ENCODE data around the gene SPHK2. TPM values are rescaled to one million over a fixed set of nuclear protein-coding genes. Genes with fewer than 3 reads are reported as not detected.

The SPHK2 gene
- polyA plus RNA-seq, 3 donors: 8.5 to 9.4 (median 9.1) TPM

DNA sequence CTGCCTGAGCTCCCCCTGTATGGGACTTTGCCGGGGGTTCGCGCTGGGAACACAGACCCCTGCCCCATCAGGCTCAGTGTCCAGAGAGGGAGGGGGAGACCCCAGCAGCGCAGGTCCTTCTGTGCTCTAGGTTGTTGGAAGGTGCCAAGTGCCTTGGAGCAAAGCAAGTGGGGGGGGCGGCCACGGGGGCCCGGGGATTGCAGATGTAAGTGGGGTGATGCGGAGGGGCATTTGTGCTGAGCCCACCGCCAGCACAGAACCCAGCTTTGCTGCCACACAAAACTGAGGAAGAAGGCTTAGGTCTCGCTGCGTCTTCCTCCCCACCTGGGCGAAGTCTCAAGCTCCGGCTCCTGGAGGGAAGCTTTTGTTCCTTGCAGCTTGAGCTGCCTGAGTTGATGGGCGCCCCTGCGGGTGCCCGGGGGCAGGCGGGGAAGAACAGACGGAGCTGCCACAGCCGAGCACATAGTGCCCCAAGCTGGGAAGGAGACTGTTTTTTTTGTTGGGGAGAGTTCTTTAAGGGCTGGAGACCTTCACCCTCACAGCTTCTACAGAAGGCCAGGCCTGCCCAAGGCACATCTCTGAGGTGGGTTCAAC lies 55.0 kb downstream of the SPHK2 start:
- Histone ChIP-seq H3K27me3 (ENCODE audit: control insufficient read depth in 2 of 2, insufficient read depth in 2 of 2, low read length in 2 of 2) (no peaks in the 10 kb centered on the region), H3K4me1 (ENCODE audit: control insufficient read depth in 1 of 2, insufficient read depth in 2 of 2, low read length in 2 of 2) (peaks cover 0 to 7% of the 10 kb centered on the region in 2 donors), H4K20me1 (ENCODE audit: insufficient read depth, low read length) (no peaks in the 10 kb centered on the region), H3K9ac (ENCODE audit: insufficient read depth, low read length, poor library complexity, severe bottlenecking) (no peak overlapping the region), H2AFZ (ENCODE audit: insufficient read depth, low read depth, low read length, poor library complexity, severe bottlenecking) (no peak overlapping the region), H3K4me3 (replicated peaks in 1 of 3; ENCODE audit: low read depth in 2 of 3, low read length in 3 of 3) (no peak overlapping the region), H3K79me2 (ENCODE audit: insufficient read depth, low read length) (no peaks in the 10 kb centered on the region), H3K9me3 (replicated peaks in 1 of 2; ENCODE audit: control insufficient read depth in 1 of 2, insufficient read depth in 1 of 2, low read length in 2 of 2) (no peaks in the 10 kb centered on the region), H3K27ac (ENCODE audit: low read depth in 1 of 2, low read length in 2 of 2) (no peak overlapping the region), H3K36me3 (replicated peaks in 1 of 2; ENCODE audit: control insufficient read depth in 1 of 2, insufficient read depth in 2 of 2, low read length in 2 of 2) (no peaks in the 10 kb centered on the region), H3K4me2 (replicated peaks; ENCODE audit: extremely low read depth, low read length, poor library complexity, severe bottlenecking) (no peak overlapping the region)
- peaks cover 8% of the 10 kb centered on the region for H3K4me1 Mint-ChIP-seq
- intact Hi-C loops (cut with micrococcal nuclease): no loop called here
- no peak overlapping the region for H3K27ac Mint-ChIP-seq
- peaks cover 0 to 7% (median 4%) of the 10 kb centered on the region in 7 donors for H3K9me3 Mint-ChIP-seq
- DNase-seq: no peak
- TF ChIP-seq CTCF (IDR thresholded peaks at IDR 0.05): no peak
- no peaks in the 10 kb centered on the region for H3K36me3 Mint-ChIP-seq
- 87% methylated on average over 11 of the region's 19 CpGs for WGBS (ENCODE audit: insufficient coverage)
- H3K4me3 Mint-ChIP-seq: no peak overlapping the region
- H3K27me3 Mint-ChIP-seq (ENCODE audit: low read depth in 3 of 3): peaks cover 2 to 4% (median 3%) of the 10 kb centered on the region in 3 donors

DNA sequence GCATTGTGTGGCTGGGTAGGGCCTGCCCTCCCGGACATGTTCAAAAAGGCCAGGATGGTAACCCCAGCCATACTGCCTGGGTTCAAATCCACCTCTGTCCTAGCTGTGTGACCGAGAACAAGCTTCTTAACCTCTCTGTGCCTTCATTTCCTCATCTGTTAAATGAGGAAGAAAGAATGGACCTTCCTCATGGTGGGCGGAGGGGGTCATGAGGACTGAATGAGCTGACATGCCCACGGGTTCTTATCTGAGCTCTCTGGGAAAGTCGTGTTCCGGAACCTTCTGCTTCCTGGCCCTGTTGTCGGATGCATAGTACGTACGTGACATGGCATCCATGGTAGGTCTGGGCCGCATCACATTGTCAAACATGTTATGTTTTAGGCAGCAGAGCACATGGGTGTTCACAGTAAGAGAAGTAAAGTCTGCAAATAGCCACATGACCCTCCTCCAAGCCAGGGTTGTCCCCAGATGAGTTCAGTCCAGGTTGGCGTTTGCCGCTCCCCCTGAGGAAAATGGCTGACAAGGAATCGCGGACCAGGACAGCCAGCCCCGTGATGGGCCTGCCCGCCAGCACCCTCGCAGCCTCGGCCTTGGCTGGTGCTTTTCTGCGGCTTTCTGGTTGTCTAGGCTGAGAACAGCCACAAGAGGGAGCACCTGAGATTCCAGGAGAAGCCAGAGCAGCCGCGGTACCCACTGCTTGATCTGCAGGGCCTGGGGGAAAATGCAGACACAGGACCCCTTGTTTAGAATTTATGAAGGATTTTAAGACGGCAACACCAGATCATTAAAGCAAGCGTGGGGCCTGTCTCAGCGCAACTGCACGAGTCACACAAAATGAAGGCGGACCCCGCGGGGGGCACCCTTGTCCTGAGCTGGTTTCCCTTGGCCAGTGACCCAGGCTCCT lies 55.9 kb downstream of the SPHK2 start:
- Histone ChIP-seq H3K9ac (ENCODE audit: insufficient read depth, low read length, poor library complexity, severe bottlenecking) (no peak overlapping the region), H3K27me3 (ENCODE audit: control insufficient read depth in 2 of 2, insufficient read depth in 2 of 2, low read length in 2 of 2) (no peaks in the 10 kb centered on the region), H3K9me3 (replicated peaks in 1 of 2; ENCODE audit: control insufficient read depth in 1 of 2, insufficient read depth in 1 of 2, low read length in 2 of 2) (no peaks in the 10 kb centered on the region), H3K4me3 (replicated peaks in 1 of 3; ENCODE audit: low read depth in 2 of 3, low read length in 3 of 3) (no peak overlapping the region), H3K4me2 (replicated peaks; ENCODE audit: extremely low read depth, low read length, poor library complexity, severe bottlenecking) (no peak overlapping the region), H3K27ac (ENCODE audit: low read depth in 1 of 2, low read length in 2 of 2) (no peak overlapping the region), H3K4me1 (ENCODE audit: control insufficient read depth in 1 of 2, insufficient read depth in 2 of 2, low read length in 2 of 2) (peaks cover 0 to 7% of the 10 kb centered on the region in 2 donors), H3K79me2 (ENCODE audit: insufficient read depth, low read length) (no peaks in the 10 kb centered on the region), H2AFZ (ENCODE audit: insufficient read depth, low read depth, low read length, poor library complexity, severe bottlenecking) (peak overlapping the region; percentile 52), H4K20me1 (ENCODE audit: insufficient read depth, low read length) (no peaks in the 10 kb centered on the region), H3K36me3 (replicated peaks in 1 of 2; ENCODE audit: control insufficient read depth in 1 of 2, insufficient read depth in 2 of 2, low read length in 2 of 2) (no peaks in the 10 kb centered on the region)
- Mint-ChIP-seq H3K27ac (peak overlapping the region in 4 of 7 donors; percentile 14 to 72 (median 45)), H3K4me3 (peak overlapping the region in 1 of 2 donors; percentile 70), H3K27me3 (ENCODE audit: low read depth in 3 of 3) (peaks cover 2 to 4% (median 3%) of the 10 kb centered on the region in 3 donors), H3K36me3 (no peaks in the 10 kb centered on the region), H3K9me3 (no peaks in the 10 kb centered on the region), H3K4me1 (peaks cover 8% of the 10 kb centered on the region)
- peak; percentile 80 for TF ChIP-seq CTCF (IDR thresholded peaks at IDR 0.05)
- peak; percentile 69 to 76 (median 74) for DNase-seq
- WGBS (ENCODE audit: insufficient coverage): 41% methylated on average over 26 of the region's 28 CpGs
- intact Hi-C loops (cut with micrococcal nuclease): loop anchor here (1.0 to 5.0 kb wide), 2 partner anchors 29 to 33 kb away; partner anchors contain the start of gene CA11 (in 1 of the 2)
